H1 (cell line): Measurements from ENCODE around the gene C11orf98. TPM values are rescaled to one million over a fixed set of nuclear protein-coding genes. Genes with fewer than 3 reads are reported as not detected.

Source experiments
- CTCF ChIA-PET: fragments of 300-600 bp; sonication (Branson Sonifier 250); formaldehyde crosslinking; loops from one replicate; lab custom pipeline; 2021; ENCODE audit not compliant: partially characterized antibody; lab: Charles Lee
- POLR2A ChIA-PET: fragments of 300-600 bp; sonication (Branson Sonifier 250); formaldehyde crosslinking; loops from one replicate; lab custom pipeline; 2021; ENCODE audit warnings: inconsistent platforms; ENCODE audit not compliant: partially characterized antibody; lab: Charles Lee
- DNase-seq, 2 experiments: peaks; one replicate each; pipeline versions ENCODE4 v3.0.0 to v3.0.0-alpha.2; 2010 to 2022; ENCODE audit warnings: low spot score in 2 of 2, low read depth in 1 of 2, mixed read lengths in 1 of 2
- FAIRE-seq: peaks from 2 replicates; lab custom pipeline; 2011; peaks lifted over from hg19 to GRCh38; lab: Jason Lieb, UNC
- H2AFZ ChIP-seq: 2 replicates; pipeline ENCODE4 v1.8.1; 2012; ENCODE audit warnings: low read length, inconsistent platforms
- H2AK5ac ChIP-seq: 2 replicates; pipeline ENCODE4 v1.6.1; 2013; ENCODE audit warnings: low read depth, low read length
- H2BK120ac ChIP-seq: replicated peaks from 2 replicates; pipeline ENCODE3; 2013; ENCODE audit warnings: low read depth, low read length, inconsistent platforms
- H2BK12ac ChIP-seq: 2 replicates; pipeline ENCODE4 v1.6.1; 2013; ENCODE audit warnings: low read depth, low read length
- H2BK15ac ChIP-seq: 2 replicates; pipeline ENCODE4 v1.6.1; 2013; ENCODE audit warnings: low read length
- H2BK20ac ChIP-seq: 2 replicates; pipeline ENCODE4 v1.6.1; 2013; ENCODE audit warnings: low read length
- H2BK5ac ChIP-seq: 2 replicates; pipeline ENCODE4 v1.6.1; 2013; ENCODE audit warnings: low read depth, low read length
- H3K14ac ChIP-seq: 2 replicates; pipeline ENCODE4 v1.6.1; 2013; ENCODE audit warnings: inconsistent platforms; ENCODE audit not compliant: insufficient read length
- H3K18ac ChIP-seq: 2 replicates; pipeline ENCODE4 v1.6.1; 2013; ENCODE audit warnings: low read length; ENCODE audit errors: extremely low read depth
- H3K23ac ChIP-seq: 2 replicates; pipeline ENCODE4 v1.6.1; 2013; ENCODE audit warnings: inconsistent platforms; ENCODE audit not compliant: insufficient read length
- H3K23me2 ChIP-seq: 2 replicates; pipeline ENCODE4 v1.6.1; 2013; ENCODE audit warnings: low read depth, low read length
- H3K27ac ChIP-seq: 2 replicates; pipeline ENCODE4 v1.6.1; 2011; ENCODE audit warnings: low read depth, low read length, inconsistent platforms
- H3K27me3 ChIP-seq, 4 experiments: replicated peaks in 1 of 4; 1 replicate in 1 of 4; 2 replicates in 3 of 4; pipeline versions ENCODE4 v1.6.1 to v1.8.1; 2011 to 2013; ENCODE audit warnings: low read length in 3 of 4, mild to moderate bottlenecking in 3 of 4, inconsistent platforms in 2 of 4, mixed read lengths in 2 of 4, moderate library complexity in 1 of 4; ENCODE audit not compliant: control insufficient read depth in 3 of 4, insufficient read depth in 3 of 4; ENCODE audit errors: extremely low read depth in 1 of 4
- H3K36me3 ChIP-seq, 4 experiments: 2 replicates each; pipeline versions ENCODE4 v1.6.1 to v1.8.1; 2011 to 2013; ENCODE audit warnings: mild to moderate bottlenecking in 4 of 4, low read length in 3 of 4, moderate library complexity in 2 of 4, control low read depth in 1 of 4, inconsistent platforms in 1 of 4; ENCODE audit not compliant: insufficient read depth in 4 of 4, control insufficient read depth in 2 of 4
- H3K4ac ChIP-seq: replicated peaks from 2 replicates; pipeline ENCODE3; 2013; ENCODE audit warnings: low read length, low read depth, mixed read lengths, inconsistent platforms; ENCODE audit not compliant: insufficient read length
- H3K4me1 ChIP-seq, 4 experiments: replicated peaks in 1 of 4; 1 replicate in 1 of 4; 2 replicates in 3 of 4; pipeline versions ENCODE4 v1.6.1 to v1.8.1; 2011 to 2013; ENCODE audit warnings: low read length in 3 of 4, inconsistent platforms in 2 of 4, mixed read lengths in 1 of 4; ENCODE audit not compliant: insufficient read depth in 4 of 4, control insufficient read depth in 3 of 4
- H3K4me2 ChIP-seq, 2 experiments: 2 replicates each; pipeline versions ENCODE4 v1.6.1 to v1.8.1; 2011 to 2013; ENCODE audit warnings: low read depth in 2 of 2, low read length in 2 of 2, control low read depth in 1 of 2, inconsistent platforms in 1 of 2, mild to moderate bottlenecking in 1 of 2; ENCODE audit not compliant: insufficient read depth in 1 of 2
- H3K4me3 ChIP-seq, 4 experiments: fragments of 200-600, 300-600 bp in 1 of 4; sonication (generic), shearing (Covaris generic), sonication (Bioruptor Twin) in 1 of 4; 2 replicates each; pipeline versions ENCODE4 v1.5.1 to v1.8.1; 2011 to 2016; ENCODE audit warnings: low read length in 4 of 4, low read depth in 3 of 4, control low read depth in 2 of 4, inconsistent platforms in 2 of 4, mild to moderate bottlenecking in 2 of 4, mixed read lengths in 1 of 4, moderate library complexity in 1 of 4; ENCODE audit not compliant: insufficient read depth in 2 of 4; ENCODE audit errors: extremely low read depth in 1 of 4
- H3K56ac ChIP-seq: replicated peaks from 2 replicates; pipeline ENCODE3; 2013; ENCODE audit warnings: low read depth, mild to moderate bottlenecking, mixed read lengths, low read length, inconsistent platforms; ENCODE audit not compliant: insufficient read length
- H3K79me1 ChIP-seq: 2 replicates; pipeline ENCODE4 v1.6.1; 2013; ENCODE audit warnings: low read depth, low read length, control low read depth
- H3K79me2 ChIP-seq, 2 experiments: 2 replicates each; pipeline versions ENCODE4 v1.6.1 to v1.8.1; 2012 to 2013; ENCODE audit warnings: low read length in 2 of 2, mild to moderate bottlenecking in 2 of 2, inconsistent platforms in 1 of 2; ENCODE audit not compliant: insufficient read depth in 2 of 2, control insufficient read depth in 1 of 2
- H3K9ac ChIP-seq, 4 experiments: replicated peaks in 1 of 4; 1 replicate in 1 of 4; 2 replicates in 3 of 4; pipeline versions ENCODE4 v1.6.1 to v1.8.1; 2011 to 2013; ENCODE audit warnings: low read depth in 3 of 4, low read length in 3 of 4, control low read depth in 2 of 4, mild to moderate bottlenecking in 2 of 4, moderate library complexity in 2 of 4, inconsistent platforms in 1 of 4; ENCODE audit errors: extremely low read depth in 1 of 4
- H3K9me3 ChIP-seq, 2 experiments: 2 replicates each; pipeline versions ENCODE4 v1.6.1 to v1.8.1; 2012 to 2013; ENCODE audit warnings: mild to moderate bottlenecking in 2 of 2, moderate library complexity in 2 of 2, control low read depth in 1 of 2, inconsistent platforms in 1 of 2, low read depth in 1 of 2, low read length in 1 of 2, mixed read lengths in 1 of 2; ENCODE audit not compliant: insufficient read depth in 2 of 2
- H4K20me1 ChIP-seq, 2 experiments: replicated peaks in 1 of 2; 2 replicates each; pipeline versions ENCODE3 to v1.8.1; 2011 to 2013; ENCODE audit warnings: inconsistent platforms in 2 of 2, low read length in 2 of 2, mild to moderate bottlenecking in 1 of 2; ENCODE audit not compliant: insufficient read depth in 2 of 2, control insufficient read depth in 1 of 2
- H4K5ac ChIP-seq: 2 replicates; pipeline ENCODE4 v1.6.1; 2013; ENCODE audit warnings: low read length, low read depth, mixed read lengths, inconsistent platforms; ENCODE audit not compliant: insufficient read length
- H4K8ac ChIP-seq: 2 replicates; pipeline ENCODE4 v1.8.0; 2013; ENCODE audit warnings: mild to moderate bottlenecking, moderate library complexity, low read length, inconsistent platforms; ENCODE audit not compliant: insufficient read depth; ENCODE audit errors: extremely low read depth
- H4K91ac ChIP-seq: replicated peaks from 2 replicates; pipeline ENCODE3; 2013; ENCODE audit warnings: low read length, mixed read lengths, inconsistent platforms; ENCODE audit not compliant: insufficient read length
- CBX5 ChIP-seq: fragments of 300-800, 300-1000 bp; sonication (generic); IDR thresholded peaks from 2 replicates; pipeline ENCODE4 v1.7.1; 2016; ENCODE audit warnings: antibody characterized with exemption, low read length, low read depth
- JUND ChIP-seq: IDR thresholded peaks from 2 replicates; pipeline ENCODE4 v1.6.1; 2011; ENCODE audit warnings: mild to moderate bottlenecking, improper control_type of control experiment, low read length
- KDM4A ChIP-seq: IDR thresholded peaks from one replicate; pipeline ENCODE4 v1.7.1; 2012; ENCODE audit warnings: low read depth, mild to moderate bottlenecking, moderate library complexity, low read length, inconsistent platforms; ENCODE audit not compliant: severe bottlenecking
- NRF1 ChIP-seq: IDR thresholded peaks from 2 replicates; pipeline ENCODE4 v1.6.1; 2011; ENCODE audit warnings: mild to moderate bottlenecking, low read depth, low read length, improper control_type of control experiment
- RBBP5 ChIP-seq: IDR thresholded peaks from 2 replicates; pipeline ENCODE4 v1.7.1; 2012; ENCODE audit warnings: low read depth, mild to moderate bottlenecking, inconsistent platforms, low read length, moderate library complexity, borderline replicate concordance
- RNF2 ChIP-seq: fragments of 200-900, 300-1000 bp; sonication (generic); IDR thresholded peaks from 2 replicates; pipeline ENCODE4 v1.7.1; 2016; ENCODE audit warnings: borderline replicate concordance, low read depth, mild to moderate bottlenecking, antibody characterized with exemption, low read length; ENCODE audit not compliant: poor library complexity, severe bottlenecking; ENCODE audit errors: missing control alignments
- SIX5 ChIP-seq: IDR thresholded peaks from 2 replicates; pipeline ENCODE4 v1.6.1; 2011; ENCODE audit warnings: mild to moderate bottlenecking, low read depth, low read length
- USF2 ChIP-seq: IDR thresholded peaks from 2 replicates; pipeline ENCODE4 v1.6.1; 2011; ENCODE audit warnings: low read length, improper control_type of control experiment
- WGBS, 2 experiments: shearing (Covaris generic) in 1 of 2; methylation state at CpG; one replicate each; pipeline versions ENCODE4 v1.1.6 to v1.1.7; 2013 to 2015; ENCODE audit warnings: low lambda C conversion rate in 2 of 2, mixed read lengths in 2 of 2, inconsistent platforms in 1 of 2, low coverage in 1 of 2, missing lambda C conversion rate in 1 of 2; ENCODE audit not compliant: insufficient replicate concordance in 2 of 2, insufficient coverage in 1 of 2, insufficient read length in 1 of 2; ENCODE audit errors: extremely low coverage in 1 of 2, missing lambda C conversion rate in 1 of 2; 5-methylcytosine and 5-hydroxymethylcytosine counted together
- polyA plus RNA-seq, 7 experiments: library from polyadenylated mRNA; depleted of rRNA in 3 of 7; stranded (reverse) in 5 of 7; unstranded in 2 of 7; fragments of >200 nt in 5 of 7; fragments of 200-250 nt in 2 of 7; gene quantifications; 1 replicate in 5 of 7; 2 replicates in 1 of 7; 4 replicates in 1 of 7; pipeline versions ENCODE4 v1.2.1 to v1.2.3, GENCODE V29; 2011 to 2013; ENCODE audit warnings: missing spikeins in 2 of 7, mixed read lengths in 2 of 7
- total RNA-seq: library from RNA; stranded (reverse); fragmentation: NEBNext Ultra II Directional; extraction: Animal tissue kit (Norgen Biotek cat#: 25700); gene quantifications from 2 replicates; pipeline ENCODE4 v1.2.1, GENCODE V29; 2021

Gene C11orf98
- total and polyA plus RNA-seq, 2 of the 8 experiments (the other 6 are each of a cell fraction or from before 2014, with no cell fraction given) = 68.0 to 171 TPM

DNA sequence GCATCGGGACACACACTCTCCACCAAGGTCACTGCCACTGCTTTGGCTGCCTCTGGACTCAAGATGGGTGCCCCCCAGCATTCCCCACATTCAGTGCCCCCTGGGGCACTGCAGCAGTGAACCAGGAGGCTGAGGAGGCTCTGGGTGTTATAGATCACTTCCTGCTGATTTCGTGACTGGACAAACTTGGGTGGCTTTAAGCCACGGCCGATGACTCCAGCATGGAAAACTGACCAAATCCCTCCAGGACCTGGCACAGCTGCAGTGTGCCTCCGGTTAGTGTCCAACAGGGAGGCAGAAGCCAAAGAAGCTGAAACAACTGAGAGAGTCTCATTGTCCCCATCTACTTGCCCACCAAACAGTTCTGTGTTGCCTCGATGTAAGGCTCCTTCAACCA is 17.4 kb downstream of the C11orf98 start:
- Histone ChIP-seq H3K79me2 (peaks cover 15 to 53% of the 10 kb centered on the region in 2 experiments), H3K79me1 (peaks cover 10% of the 10 kb centered on the region), H2BK120ac (no peak overlapping the region), H3K9me3 (no peaks in the 10 kb centered on the region), H2BK15ac (no peak overlapping the region), H3K23ac (no peak overlapping the region), H3K36me3 (peaks cover 0 to 27% (median 7%) of the 10 kb centered on the region in 4 experiments; a peak in 6 of 8 replicates), H3K4me1 (no peaks in the 10 kb centered on the region; a peak in 2 of 7 replicates), H3K14ac (no peak overlapping the region), H2BK20ac (no peak overlapping the region), H4K5ac (no peak overlapping the region), H2BK12ac (no peak overlapping the region), H3K18ac (no peak overlapping the region), H3K56ac (no peak overlapping the region), H3K27ac (no peak overlapping the region), H3K27me3 (no peaks in the 10 kb centered on the region), H3K4ac (no peak overlapping the region), H4K8ac (no peak overlapping the region), H2AFZ (no peak overlapping the region), H4K20me1 (peaks cover 3 to 23% of the 10 kb centered on the region in 2 experiments), H3K4me2 (no peak overlapping the region; a peak in 1 of 4 replicates), H3K23me2 (peaks cover 8% of the 10 kb centered on the region), H3K9ac (no peak overlapping the region), H4K91ac (no peak overlapping the region), H2AK5ac (no peak overlapping the region), H2BK5ac (no peak overlapping the region), H3K4me3 (no peak overlapping the region)
- no peak for FAIRE-seq
- ChIA-PET POLR2A (interaction anchor here (0.8 to 50.4 kb wide), 13 partner anchors 9 to 207 kb away, joined by 3 to 2041 read pairs (median 4); partner anchors contain the start of genes B3GAT3, BSCL2, C11orf98 and CSKMT), CTCF (interaction anchor here (0.8 to 2.0 kb wide), 7 partner anchors 17 to 122 kb away, joined by 3 to 10 read pairs (median 3); partner anchors contain the start of genes C11orf98 and CSKMT)
- no peak for DNase-seq
- TF ChIP-seq USF2 = no peak
- no peak for TF ChIP-seq JUND
- TF ChIP-seq RBBP5 = no peak
- no peak for TF ChIP-seq RNF2
- no peak for TF ChIP-seq KDM4A
- no peak for TF ChIP-seq SIX5
- TF ChIP-seq NRF1 = no peak
- TF ChIP-seq CBX5 = no peak
- 92% methylated on average over 6 of the region's 6 CpGs; no CpG with 5 or more reads in 1 of the 2 experiments for WGBS, 2 experiments
